HepG2 (cell line): ENCODE results near the gene NPPB. TPM values are rescaled to one million over a fixed set of nuclear protein-coding genes. Genes with fewer than 3 reads are reported as not detected.

ENCODE experiments used
- MAF1 ChIP-seq: sonication (generic); formaldehyde crosslinking; IDR thresholded peaks from 2 replicates; pipeline ENCODE4 v1.5.0; 2020; ENCODE audit warnings: missing genetic modification reagents, borderline replicate concordance
- NFE2 ChIP-seq: sonication (generic); formaldehyde crosslinking; IDR thresholded peaks from 2 replicates; pipeline ENCODE4 v1.4.0; 2020; ENCODE audit warnings: missing genetic modification reagents
- PPARG ChIP-seq: conservative IDR thresholded peaks from 2 replicates; pipeline ENCODE4 v1.6.1; 2016; ENCODE audit warnings: missing biosample characterization, missing genetic modification reagents
- SKIL ChIP-seq: sonication (generic); formaldehyde crosslinking; IDR thresholded peaks from 2 replicates; pipeline ENCODE4 v1.8.0; 2022; ENCODE audit warnings: missing genetic modification reagents, mild to moderate bottlenecking, moderate library complexity, borderline replicate concordance
- SMAD9 ChIP-seq: sonication (generic); formaldehyde crosslinking; IDR thresholded peaks from 2 replicates; pipeline ENCODE4 v1.5.1; 2020; ENCODE audit warnings: mild to moderate bottlenecking, missing genetic modification reagents
- UBTF ChIP-seq: sonication (generic); formaldehyde crosslinking; IDR thresholded peaks from 2 replicates; pipeline ENCODE4 v1.4.0; 2020; ENCODE audit warnings: mild to moderate bottlenecking, missing genetic modification reagents
- ZC3H13 ChIP-seq: sonication (generic); formaldehyde crosslinking; IDR thresholded peaks from 2 replicates; pipeline ENCODE4 v1.8.1; 2023; ENCODE audit warnings: mild to moderate bottlenecking, missing genetic modification reagents, moderate library complexity
- ZFP82 ChIP-seq: sonication (generic); formaldehyde crosslinking; IDR thresholded peaks from 2 replicates; pipeline ENCODE4 v1.5.1; 2020; ENCODE audit warnings: mild to moderate bottlenecking, missing genetic modification reagents, borderline replicate concordance
- ZHX2 ChIP-seq, 2 experiments: sonication (generic) in 1 of 2; formaldehyde crosslinking in 1 of 2; IDR thresholded peaks; 2 replicates each; pipeline versions ENCODE4 v1.6.1 to v1.9.0; 2014 to 2022; ENCODE audit warnings: antibody characterized with exemption in 1 of 2, borderline replicate concordance in 1 of 2, inconsistent platforms in 1 of 2, low read depth in 1 of 2, missing genetic modification reagents in 1 of 2
- ZNF280B ChIP-seq: sonication (generic); formaldehyde crosslinking; IDR thresholded peaks from 2 replicates; pipeline ENCODE4 v1.5.0; 2020; ENCODE audit warnings: missing genetic modification reagents, mild to moderate bottlenecking, borderline replicate concordance
- ZNF567 ChIP-seq: sonication (generic); formaldehyde crosslinking; IDR thresholded peaks from 2 replicates; pipeline ENCODE4 v1.8.1; 2023; ENCODE audit warnings: mild to moderate bottlenecking, missing genetic modification reagents, borderline replicate concordance
- ZNF616 ChIP-seq: sonication (generic); formaldehyde crosslinking; IDR thresholded peaks from 2 replicates; pipeline ENCODE4 v1.5.0; 2020; ENCODE audit warnings: low read depth, mild to moderate bottlenecking, missing genetic modification reagents
- ZNF7 ChIP-seq: IDR thresholded peaks from 2 replicates; pipeline ENCODE4 v1.6.1; 2016; ENCODE audit warnings: missing biosample characterization, missing genetic modification reagents
- ZNF816 ChIP-seq: sonication (generic); formaldehyde crosslinking; IDR thresholded peaks from 2 replicates; pipeline ENCODE4 v1.8.0; 2022; ENCODE audit warnings: missing genetic modification reagents, mild to moderate bottlenecking, borderline replicate concordance
- ZNF850 ChIP-seq: sonication (generic); formaldehyde crosslinking; conservative IDR thresholded peaks from 2 replicates; pipeline ENCODE4 v1.9.0; 2021; ENCODE audit warnings: mild to moderate bottlenecking, missing genetic modification reagents
- polyA plus RNA-seq, 8 experiments: library from polyadenylated mRNA; depleted of rRNA in 3 of 8; stranded (reverse) in 7 of 8; unstranded in 1 of 8; fragments of >200 nt; fragmentation: Illumina TruSeq in 4 of 8; extraction: Trizol in 4 of 8; gene quantifications; 2 replicates each; pipeline versions ENCODE4 v1.2.1 to v1.2.3, GENCODE V29; 2011 to 2016; ENCODE audit warnings: low read depth in 4 of 8, missing spikeins in 1 of 8, mixed read lengths in 1 of 8; ENCODE audit not compliant: insufficient read depth in 1 of 8
- total RNA-seq, 5 experiments: library from RNA; depleted of rRNA; stranded (reverse); fragments of >200 nt; fragmentation: Illumina TruSeq; extraction: Trizol; gene quantifications; 2 replicates each; pipeline ENCODE4 v1.2.3, GENCODE V29; 2016; ENCODE audit warnings: low read depth in 1 of 5

The NPPB gene
- total and polyA plus RNA-seq, 2 of the 13 experiments (the other 11 are each of a cell fraction or from before 2014, with no cell fraction given) = 1.9 TPM; not detected in 1

- no peak for TF ChIP-seq SKIL
- no peak for TF ChIP-seq ZFP82 (CRISPR knock-in tag)
- TF ChIP-seq SMAD9 = no peak
- TF ChIP-seq ZNF850 (CRISPR knock-in tag) = no peak
- no peak for TF ChIP-seq NFE2 (CRISPR knock-in tag)
- 0 out of 2 replicates have a peak, but pooled peaks have one; percentile 51 for TF ChIP-seq ZHX2 (IDR thresholded peaks at IDR 0.05; ENCODE audit: low read depth)
- peak; percentile 91; the same call in 1 of the 2 replicates for TF ChIP-seq ZHX2 (CRISPR knock-in tag; IDR thresholded peaks at IDR 0.05; ENCODE audit: borderline replicate concordance)
- no peak for TF ChIP-seq ZC3H13
- no peak for TF ChIP-seq MAF1
- peak; percentile 40 for TF ChIP-seq ZNF816
- TF ChIP-seq ZNF567 = no peak; the same call in 1 of the 2 replicates
- no peak for TF ChIP-seq UBTF (CRISPR knock-in tag)
- no peak for TF ChIP-seq ZNF616 (CRISPR knock-in tag)
- peak; percentile 54; the same call in 1 of the 2 replicates for TF ChIP-seq ZNF7 (CRISPR knock-in tag)
- no peak for TF ChIP-seq ZNF280B (CRISPR knock-in tag)
- peak; percentile 57 for TF ChIP-seq PPARG (CRISPR knock-in tag)
Observed at GRCh38 chr1:11908095-11908675, 49.4 kb upstream of the NPPB start (continued).
